Karpas-422 (cell line): Measurements from ENCODE around the gene KANSL3. TPM values are rescaled to one million over a fixed set of nuclear protein-coding genes. Genes with fewer than 3 reads are reported as not detected.

Source experiments
- DNase-seq: peaks from one replicate; pipeline ENCODE4 v3.0.0-alpha.2; 2015
- H2AFZ ChIP-seq: fragments of 200-600 bp; sonication (generic); 2 replicates; pipeline ENCODE4 v1.6.1; 2014; ENCODE audit warnings: antibody characterized with exemption, low read length, mixed read lengths
- H3K27ac ChIP-seq: fragments of 200-600 bp; sonication (generic); 2 replicates; pipeline ENCODE4 v1.5.1; 2014; ENCODE audit warnings: mild to moderate bottlenecking, low read length, moderate library complexity
- H3K27me3 ChIP-seq: fragments of 200-600 bp; sonication (generic); 2 replicates; pipeline ENCODE4 v1.6.1; 2014; ENCODE audit warnings: low read length, mixed read lengths
- H3K36me3 ChIP-seq: fragments of 200-600 bp; sonication (generic); 2 replicates; pipeline ENCODE4 v1.6.1; 2014; ENCODE audit warnings: low read length, mixed read lengths; ENCODE audit not compliant: insufficient read depth
- H3K4me1 ChIP-seq: fragments of 200-600 bp; sonication (generic); 2 replicates; pipeline ENCODE4 v1.6.1; 2014; ENCODE audit warnings: mild to moderate bottlenecking, low read length, mixed read lengths
- H3K4me2 ChIP-seq: fragments of 200-600 bp; sonication (generic); 2 replicates; pipeline ENCODE4 v1.6.1; 2014; ENCODE audit warnings: low read length, low read depth, mild to moderate bottlenecking; ENCODE audit not compliant: poor library complexity, severe bottlenecking
- H3K4me3 ChIP-seq: fragments of 200-600 bp; sonication (generic); 2 replicates; pipeline ENCODE4 v1.5.1; 2014; ENCODE audit warnings: mild to moderate bottlenecking, antibody characterized with exemption, low read length, mixed read lengths
- H3K79me2 ChIP-seq: fragments of 200-600 bp; sonication (generic); 2 replicates; pipeline ENCODE4 v1.6.1; 2014; ENCODE audit warnings: mild to moderate bottlenecking, low read length, mixed read lengths
- H3K9ac ChIP-seq: fragments of 200-600 bp; sonication (generic); 2 replicates; pipeline ENCODE4 v1.6.0; 2014; ENCODE audit warnings: low read length
- H3K9me2 ChIP-seq: fragments of 200-600 bp; sonication (generic), shearing (Covaris generic); replicated peaks from 2 replicates; pipeline ENCODE4 v1.6.0; 2014; ENCODE audit warnings: mild to moderate bottlenecking, low read length, moderate library complexity; ENCODE audit not compliant: insufficient read depth
- H3K9me3 ChIP-seq: fragments of 300-700, 200-600 bp; sonication (generic); 2 replicates; pipeline ENCODE4 v1.6.1; 2014; ENCODE audit warnings: low read length, mixed read lengths
- H4K20me1 ChIP-seq: fragments of 200-600 bp; sonication (generic); 2 replicates; pipeline ENCODE4 v1.6.1; 2014; ENCODE audit warnings: mild to moderate bottlenecking, antibody characterized with exemption, low read length, low read depth; ENCODE audit not compliant: insufficient read depth
- total RNA-seq: library from RNA; depleted of rRNA; stranded (reverse); fragments of >200 nt; shearing (Covaris generic); gene quantifications from 2 replicates; pipeline ENCODE4 v1.2.3, GENCODE V29; 2014; ENCODE audit warnings: low replicate concordance; rRNA removed

The KANSL3 gene
- total RNA-seq, 1 experiment from 2014 or later = 40.6 TPM

DNA sequence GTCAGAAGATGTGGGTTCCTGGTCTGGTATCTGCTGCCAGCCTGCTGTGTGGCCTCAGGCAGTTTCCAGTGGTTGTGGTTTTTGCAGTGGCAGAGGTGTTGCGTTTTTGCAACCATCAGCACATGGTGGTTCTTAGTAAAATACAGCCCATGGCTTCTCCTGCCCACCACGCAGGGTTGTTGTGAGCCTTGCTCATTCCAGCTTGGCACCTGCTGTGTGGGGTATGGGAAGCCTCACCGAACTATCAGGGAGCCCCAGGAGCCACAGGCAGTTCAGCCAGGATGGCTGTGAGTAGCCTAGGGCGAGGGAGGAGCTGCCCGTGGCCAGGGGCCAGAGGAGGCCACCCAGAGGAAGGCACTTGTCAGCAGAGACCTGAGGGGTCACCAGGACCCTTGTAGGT lies 91.8 kb downstream of the KANSL3 start:
- Histone ChIP-seq H3K4me3 (no peak overlapping the region), H3K4me1 (no peaks in the 10 kb centered on the region), H3K9me2 (no peaks in the 10 kb centered on the region), H3K27ac (no peak overlapping the region), H3K9me3 (no peaks in the 10 kb centered on the region), H3K9ac (no peak overlapping the region), H3K27me3 (no peaks in the 10 kb centered on the region), H3K4me2 (no peak overlapping the region), H2AFZ (no peak overlapping the region), H3K79me2 (no peaks in the 10 kb centered on the region), H4K20me1 (no peaks in the 10 kb centered on the region), H3K36me3 (no peaks in the 10 kb centered on the region)
- DNase-seq = no peak

Other genes starting within 250 kb of the KANSL3 start
- gene NEURL3, start 133.0 kb downstream of the KANSL3 start, total RNA-seq = not detected in 2 replicates
- gene ARID5A, start 101.6 kb downstream of the KANSL3 start, total RNA-seq = 1.8 and 2.4 TPM in 2 replicates
- gene FER1L5, start 4.5 kb upstream of the KANSL3 start, total RNA-seq = not detected in 2 replicates
- gene LMAN2L, start 101.8 kb upstream of the KANSL3 start, total RNA-seq = 6.3 and 23.5 TPM in 2 replicates
- gene CNNM4, start 122.6 kb upstream of the KANSL3 start, total RNA-seq = 5.6 and 6.4 TPM in 2 replicates
- gene CNNM3, start 178.0 kb upstream of the KANSL3 start, total RNA-seq = 7.0 and 7.9 TPM in 2 replicates
- gene ANKRD23, start 205.7 kb upstream of the KANSL3 start, total RNA-seq = 1.6 and 9.8 TPM in 2 replicates
- gene ANKRD39, start 219.7 kb upstream of the KANSL3 start, total RNA-seq = 11.1 and 12.5 TPM in 2 replicates
- 2.5 and 6.3 TPM in 2 replicates for gene SEMA4C, start 231.8 kb upstream of the KANSL3 start, total RNA-seq